AG04450 (cell line): ENCODE measurements around the gene DLEU7. TPM values are rescaled to one million over a fixed set of nuclear protein-coding genes. Genes with fewer than 3 reads are reported as not detected.

Source experiments
- CTCF ChIA-PET: fragments of 300-600, 350-600 bp; formaldehyde crosslinking; extraction: SDS; loops from one replicate; lab custom pipeline; 2022; ENCODE audit warnings: antibody characterized with exemption, inconsistent platforms; lab: Charles Lee
- POLR2A ChIA-PET: fragments of 350-600 bp; formaldehyde crosslinking; extraction: SDS; loops from one replicate; lab custom pipeline; 2021; ENCODE audit warnings: antibody characterized with exemption, inconsistent platforms; lab: Yijun Ruan, JAX
- DNase-seq: peaks from one replicate; pipeline ENCODE4 v3.0.0-alpha.2; 2011; ENCODE audit warnings: low read depth, low spot score
- H3K27ac ChIP-seq: one replicate; pipeline ENCODE4 v1.5.1; 2012; ENCODE audit warnings: low read depth, low read length, control low read depth
- H3K27me3 ChIP-seq: one replicate; pipeline ENCODE4 v1.6.0; 2012; ENCODE audit warnings: low read length; ENCODE audit not compliant: control insufficient read depth, insufficient read depth
- H3K4me3 ChIP-seq: 2 replicates; pipeline ENCODE4 v1.5.1; 2011; ENCODE audit warnings: mild to moderate bottlenecking, low read depth, low read length, control low read depth
- H3K9me3 ChIP-seq: 2 replicates; pipeline ENCODE4 v1.5.1; 2012; ENCODE audit warnings: low read length; ENCODE audit not compliant: control insufficient read depth, insufficient read depth
- CTCF ChIP-seq: IDR thresholded peaks from 2 replicates; pipeline ENCODE4 v1.5.1; 2011; ENCODE audit warnings: low read depth, low read length, control low read depth, inconsistent platforms
- polyA plus RNA-seq: library from polyadenylated mRNA; depleted of rRNA; stranded (reverse); fragments of >200 nt; gene quantifications from 2 replicates; pipeline ENCODE4 v1.2.3, GENCODE V29; 2011; rRNA removed
- small RNA-seq: library from RNA; depleted of rRNA; stranded (forward); fragments of <200 nt; gene quantifications from one replicate; pipeline ENCODE3, GENCODE V24; 2012; ENCODE audit warnings: low read depth; ENCODE audit not compliant: insufficient read length

Gene DLEU7
- polyA plus RNA-seq, 1 experiment = not detected

GRCh38 chr13:50780201-50781015 is 63.1 kb downstream of the DLEU7 start:
- H3K4me3 ChIP-seq = no peak overlapping the region
- peaks cover 34% of the 10 kb centered on the region for H3K27me3 ChIP-seq
- no peak for DNase-seq
- TF ChIP-seq CTCF = no peak
- no peaks in the 10 kb centered on the region for H3K9me3 ChIP-seq
- ChIA-PET CTCF (no interaction called here), POLR2A (no interaction called here)
- H3K27ac ChIP-seq = no peak overlapping the region

- H3K27ac ChIP-seq = no peak overlapping the region
- POLR2A ChIA-PET = no interaction called here
Observed at GRCh38 chr13:50779443-50780200, 63.9 kb downstream of the DLEU7 start.

More at GRCh38 chr13:50779443-50780200, 63.9 kb downstream of the DLEU7 start:
- Histone ChIP-seq H3K9me3 (no peaks in the 10 kb centered on the region), H3K27me3 (peaks cover 36% of the 10 kb centered on the region), H3K4me3 (no peak overlapping the region)
- CTCF ChIA-PET = no interaction called here
- no peak for DNase-seq
- no peak for TF ChIP-seq CTCF

Small RNA genes within 50 kb of the gene (small RNA-seq; reads per million reads assigned to genes)
- gene RNA5SP28 = not detected

Other genes starting within 250 kb of the DLEU7 start
- 22.2 and 31.9 TPM in 2 replicates for gene RNASEH2B, start 66.1 kb upstream of the DLEU7 start, polyA plus RNA-seq